Astrocyte (in vitro differentiated cells and primary cell): ENCODE measurements around the gene BICRAL.

Experiments used
- EZH2 ChIP-seq: IDR thresholded peaks from 2 replicates; pipeline ENCODE4 v1.6.1; 2012; ENCODE audit warnings: mild to moderate bottlenecking, low read length, inconsistent platforms; ENCODE audit not compliant: insufficient read depth
- TF ChIP-seq, protein P1 (sequence below): IDR thresholded peaks from 2 replicates; pipeline ENCODE4 v1.5.1; 2011; ENCODE audit warnings: low read depth, mild to moderate bottlenecking, inconsistent platforms, low read length, moderate library complexity; ENCODE audit not compliant: insufficient read depth

DNA sequence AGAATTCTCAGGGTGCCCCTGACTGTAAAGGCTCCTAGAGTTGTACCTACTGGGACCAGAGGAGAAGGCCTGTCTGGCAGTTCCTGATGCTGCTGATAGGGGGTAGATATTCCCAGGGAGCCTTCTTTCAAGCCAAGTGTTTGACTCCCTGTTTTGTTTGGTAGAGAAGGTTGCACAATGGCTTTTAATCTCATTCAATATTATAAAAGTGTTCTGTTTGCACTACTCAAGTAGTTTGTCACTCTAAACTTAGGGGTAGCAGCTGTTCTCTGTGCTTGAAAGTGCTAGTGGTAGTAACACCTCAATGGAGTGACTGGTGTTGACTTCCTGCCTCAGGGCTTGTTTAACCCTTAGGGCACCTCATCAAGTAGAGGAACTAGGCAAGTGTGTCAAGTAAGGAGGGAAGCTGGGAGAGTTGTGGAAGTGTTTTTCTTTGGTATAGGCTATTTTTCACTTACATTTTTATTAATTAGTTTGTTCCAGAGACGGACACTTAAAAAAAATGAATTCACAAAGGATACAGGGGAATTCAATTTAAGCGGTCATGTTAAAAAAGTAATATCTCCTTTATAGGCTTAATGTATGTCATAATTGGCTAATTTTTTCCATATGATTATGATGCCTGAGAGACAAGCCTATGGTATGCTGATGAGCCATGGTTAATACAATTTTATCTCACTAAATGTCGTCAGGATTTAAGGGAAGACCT is 38.1 kb downstream of the BICRAL start:
- TF ChIP-seq, protein P1, sequence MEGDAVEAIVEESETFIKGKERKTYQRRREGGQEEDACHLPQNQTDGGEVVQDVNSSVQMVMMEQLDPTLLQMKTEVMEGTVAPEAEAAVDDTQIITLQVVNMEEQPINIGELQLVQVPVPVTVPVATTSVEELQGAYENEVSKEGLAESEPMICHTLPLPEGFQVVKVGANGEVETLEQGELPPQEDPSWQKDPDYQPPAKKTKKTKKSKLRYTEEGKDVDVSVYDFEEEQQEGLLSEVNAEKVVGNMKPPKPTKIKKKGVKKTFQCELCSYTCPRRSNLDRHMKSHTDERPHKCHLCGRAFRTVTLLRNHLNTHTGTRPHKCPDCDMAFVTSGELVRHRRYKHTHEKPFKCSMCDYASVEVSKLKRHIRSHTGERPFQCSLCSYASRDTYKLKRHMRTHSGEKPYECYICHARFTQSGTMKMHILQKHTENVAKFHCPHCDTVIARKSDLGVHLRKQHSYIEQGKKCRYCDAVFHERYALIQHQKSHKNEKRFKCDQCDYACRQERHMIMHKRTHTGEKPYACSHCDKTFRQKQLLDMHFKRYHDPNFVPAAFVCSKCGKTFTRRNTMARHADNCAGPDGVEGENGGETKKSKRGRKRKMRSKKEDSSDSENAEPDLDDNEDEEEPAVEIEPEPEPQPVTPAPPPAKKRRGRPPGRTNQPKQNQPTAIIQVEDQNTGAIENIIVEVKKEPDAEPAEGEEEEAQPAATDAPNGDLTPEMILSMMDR, result no peak
- TF ChIP-seq EZH2, result no peak
